Measurements from ENCODE around the gene SNX18.
"Not testable (repeated sequence)": the region's sequence is repeated elsewhere in the genome, so short reads cannot be mapped to it uniquely, and the experiment has no call there.

The SNX18 gene

DNA sequence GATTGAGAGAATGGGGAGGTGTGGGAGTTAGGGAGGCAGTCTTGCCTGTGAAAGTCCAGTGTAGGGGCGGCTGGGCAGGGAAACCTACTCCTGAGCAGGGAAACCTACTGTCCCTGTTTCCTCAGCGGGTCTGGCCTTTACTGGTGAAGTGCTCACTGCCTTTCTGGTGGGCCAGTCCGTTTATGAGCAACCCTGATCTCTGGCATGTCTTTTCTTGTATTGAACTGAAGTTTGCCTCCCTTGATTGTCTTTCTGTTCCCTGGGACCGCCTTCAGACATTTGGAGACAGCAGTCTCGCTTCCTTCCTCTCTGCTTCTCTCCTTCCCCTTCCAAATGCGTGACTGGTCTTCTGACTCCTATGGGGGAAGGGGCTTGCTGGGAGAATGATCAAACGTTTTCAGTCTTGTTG, 2.9 kb downstream of the SNX18 start:
- DNase-seq, result no peak

DNA sequence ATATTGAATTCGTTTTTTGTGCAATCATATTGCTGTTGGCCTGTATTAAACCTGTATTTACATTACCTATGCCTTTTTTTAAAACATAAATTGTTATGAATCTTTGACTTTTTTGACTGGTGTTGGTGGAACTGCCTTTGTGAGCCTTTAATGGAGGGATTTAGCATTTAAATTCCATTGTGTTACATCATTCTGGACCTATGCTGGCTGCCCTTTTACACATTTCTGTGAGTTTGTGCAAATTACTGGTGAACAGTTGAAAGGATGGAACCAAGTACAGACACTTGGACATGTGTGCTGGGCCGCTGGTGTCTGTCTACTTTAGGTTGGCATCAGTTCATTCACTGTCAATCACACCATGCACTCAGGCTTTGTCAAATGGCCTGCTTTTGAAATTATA, 3.4 kb downstream of the SNX18 start:
- no peak for DNase-seq

DNA sequence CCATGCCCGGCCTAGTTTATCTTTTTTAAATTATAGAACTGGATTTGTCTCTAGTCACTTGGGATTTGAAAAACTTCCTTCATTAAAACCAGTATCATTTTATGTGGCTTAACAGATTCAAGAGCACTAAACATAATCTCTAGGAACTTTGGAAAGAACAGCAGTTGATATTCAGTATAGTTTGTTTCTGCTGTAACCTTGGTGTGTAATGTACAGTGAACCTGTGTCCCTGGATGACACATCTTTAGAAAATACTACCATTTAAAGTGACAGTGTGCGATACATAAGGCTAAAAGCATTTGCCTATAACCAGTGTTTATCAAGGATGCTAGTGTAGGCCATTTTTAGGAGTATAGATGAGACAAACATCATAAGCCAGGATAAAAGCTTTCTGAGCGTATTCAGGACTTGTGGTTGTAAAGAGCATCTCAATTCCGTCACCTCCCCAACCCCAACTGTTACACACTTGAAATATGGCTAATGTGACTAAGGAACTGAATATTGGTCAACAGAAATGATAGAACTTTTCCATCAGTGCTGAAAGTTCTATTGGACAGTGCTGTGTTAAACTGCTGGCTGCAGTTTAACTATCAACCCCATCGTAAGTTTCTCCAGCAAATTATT, 4.4 kb downstream of the SNX18 start:
- no peak for DNase-seq

DNA sequence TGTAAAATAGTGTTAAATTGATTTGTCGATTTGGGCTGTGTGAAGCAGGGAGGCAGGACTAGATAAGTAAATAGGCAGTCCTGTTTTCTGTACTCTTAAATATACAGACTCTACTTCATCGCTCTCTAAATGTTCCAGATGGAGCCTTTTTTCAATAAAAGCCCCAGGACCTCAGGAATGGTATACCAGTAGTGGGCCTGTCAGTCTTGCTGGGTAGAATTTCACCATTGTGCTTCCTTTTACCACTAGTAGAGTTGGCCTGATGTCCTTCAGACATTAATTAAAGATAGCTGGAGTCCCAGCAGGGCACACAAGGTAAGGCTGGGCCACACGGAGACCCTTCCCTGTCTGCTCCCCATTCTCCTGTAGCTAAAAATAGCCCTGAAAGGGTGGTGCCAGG, 6.0 kb downstream of the SNX18 start:
- DNase-seq, result no peak

DNA sequence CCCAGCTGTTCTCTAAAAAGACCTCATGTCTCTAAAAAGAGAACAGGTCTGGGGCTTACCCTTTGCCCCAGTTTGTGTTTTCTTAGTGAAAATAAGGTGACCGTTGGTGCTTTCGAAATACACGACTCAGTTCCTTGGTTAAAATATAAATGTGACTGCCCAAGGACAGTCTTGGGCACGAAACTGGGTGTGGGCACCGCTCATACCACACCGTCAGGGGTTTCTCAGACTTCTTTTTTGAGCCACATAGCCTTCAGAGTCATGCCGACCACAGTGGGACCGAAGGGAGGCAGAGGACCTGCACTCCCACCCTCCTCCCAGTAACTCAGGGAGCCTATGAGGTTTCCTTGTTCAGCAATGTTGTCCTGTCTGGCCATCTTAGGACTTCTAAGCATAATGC, 6.5 kb downstream of the SNX18 start:
- no peak for DNase-seq

DNA sequence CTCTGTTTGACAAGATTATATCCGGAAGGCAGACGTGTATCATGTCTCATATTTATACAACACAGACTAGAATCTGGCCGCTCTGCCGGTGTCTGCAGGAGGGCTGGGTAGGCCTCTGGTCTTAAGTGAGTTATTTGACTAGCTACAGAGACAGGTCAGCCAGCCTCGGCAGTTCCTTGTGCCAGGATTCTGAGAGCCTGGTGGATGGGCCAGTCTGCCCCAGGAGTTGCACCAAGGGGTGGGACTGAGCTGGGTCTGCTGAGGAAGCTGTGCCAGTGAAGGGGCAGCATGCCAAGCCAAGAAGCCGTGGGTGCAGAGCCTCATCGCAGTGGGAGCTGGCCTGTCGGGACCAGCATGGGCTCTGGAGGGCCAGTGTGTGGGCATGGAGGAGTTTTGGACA, 7.1 kb downstream of the SNX18 start:
- no peak for DNase-seq

DNA sequence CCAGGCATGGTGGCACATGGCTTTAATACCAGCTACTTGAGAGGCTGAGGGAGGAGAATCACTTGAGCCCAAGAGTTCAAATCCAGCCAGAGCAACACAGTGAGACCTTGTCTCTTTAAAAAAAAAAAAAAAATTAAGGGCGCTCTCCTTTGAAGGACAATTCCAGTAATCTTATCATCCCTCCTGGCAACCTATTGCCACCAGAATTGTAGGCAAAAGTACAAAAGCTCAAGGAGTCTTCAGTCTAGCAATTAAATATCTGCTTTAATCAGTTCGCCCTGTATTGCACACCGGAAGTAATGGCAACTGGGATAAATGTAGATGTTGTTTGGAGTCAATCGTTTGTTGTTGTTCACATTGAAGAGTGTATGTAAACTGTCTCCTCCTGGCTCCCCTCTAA, 7.7 kb downstream of the SNX18 start:
- no peak for DNase-seq

DNA sequence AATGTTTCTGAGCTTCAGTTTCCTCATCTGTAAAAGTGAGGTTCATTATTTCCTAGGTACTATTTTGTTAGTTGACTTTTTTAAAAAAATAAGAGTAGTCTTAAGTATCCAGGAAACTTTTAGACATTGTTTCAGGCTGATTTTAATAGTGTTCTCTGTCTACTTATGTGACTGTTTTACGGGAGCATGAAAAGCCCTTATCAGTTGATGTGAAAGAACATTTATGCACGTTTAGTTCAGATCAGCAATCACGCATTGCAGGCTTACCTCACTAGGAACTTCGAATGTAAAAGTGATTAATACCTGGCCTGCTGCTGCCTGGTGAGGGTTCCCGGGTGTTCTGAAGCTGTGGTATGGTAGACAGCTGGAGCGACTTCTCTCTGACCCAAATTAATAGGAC, 8.1 kb downstream of the SNX18 start:
- DNase-seq, result no peak

DNA sequence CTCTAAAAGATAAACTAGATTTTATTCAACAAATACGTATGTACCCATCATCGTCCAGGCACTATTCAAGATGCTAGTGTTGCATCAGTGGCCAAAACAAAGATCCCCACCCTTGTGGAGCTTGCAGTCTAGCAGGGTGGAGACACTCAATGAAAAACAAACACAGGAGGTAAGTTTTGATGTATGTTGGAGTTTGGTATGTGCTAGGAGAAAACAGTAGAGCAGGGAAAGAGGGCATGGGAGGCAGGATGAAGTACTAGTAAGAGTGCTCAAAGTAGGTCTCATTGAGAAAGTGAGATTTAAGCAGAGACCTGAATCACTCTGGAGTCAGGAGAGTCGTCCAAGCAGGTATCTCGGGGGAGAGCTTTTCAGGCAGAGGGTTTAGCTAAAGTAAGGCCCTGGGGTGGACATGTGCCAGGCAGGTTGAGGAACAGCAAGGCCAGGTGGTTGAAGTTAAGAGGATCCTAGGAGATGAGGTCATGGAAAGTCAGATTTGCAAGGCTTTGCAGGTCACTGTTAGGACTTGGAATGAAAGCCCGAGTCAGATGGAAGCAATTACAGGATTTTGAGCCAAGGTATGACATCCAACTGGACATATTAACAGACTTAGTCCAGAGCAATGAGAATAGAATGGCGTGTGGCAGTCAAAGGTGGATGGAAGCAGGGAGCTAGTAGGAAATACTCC, 9.2 kb downstream of the SNX18 start:
- no peak for DNase-seq

DNA sequence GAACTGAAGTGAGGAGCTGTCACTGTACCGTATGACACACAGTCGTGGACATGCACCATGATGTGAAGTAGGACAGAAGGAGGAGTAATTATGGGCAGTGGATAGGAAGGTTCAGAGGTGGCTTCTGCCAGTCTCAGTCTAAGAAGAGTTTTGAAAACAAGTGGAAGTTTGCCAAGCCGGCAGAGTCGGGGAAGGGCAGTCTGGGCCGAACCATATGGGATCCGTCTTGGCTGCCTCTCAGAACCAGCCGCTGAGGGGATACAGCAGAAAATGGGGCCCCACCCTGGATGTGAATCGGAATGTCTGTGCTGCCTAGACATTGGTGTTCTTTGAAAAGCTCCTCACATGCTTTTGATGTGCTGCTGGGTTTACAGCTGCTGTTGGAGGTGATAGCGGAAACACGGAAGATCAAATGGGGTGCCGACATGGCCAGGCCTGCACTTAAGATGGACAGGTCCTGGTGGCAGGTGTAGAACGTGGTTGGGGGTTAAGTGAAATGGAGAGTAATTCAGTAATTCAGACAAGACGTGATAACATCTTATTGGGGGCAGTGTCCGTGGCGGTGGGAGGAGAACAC, 11.2 kb downstream of the SNX18 start:
- no peak for DNase-seq

DNA sequence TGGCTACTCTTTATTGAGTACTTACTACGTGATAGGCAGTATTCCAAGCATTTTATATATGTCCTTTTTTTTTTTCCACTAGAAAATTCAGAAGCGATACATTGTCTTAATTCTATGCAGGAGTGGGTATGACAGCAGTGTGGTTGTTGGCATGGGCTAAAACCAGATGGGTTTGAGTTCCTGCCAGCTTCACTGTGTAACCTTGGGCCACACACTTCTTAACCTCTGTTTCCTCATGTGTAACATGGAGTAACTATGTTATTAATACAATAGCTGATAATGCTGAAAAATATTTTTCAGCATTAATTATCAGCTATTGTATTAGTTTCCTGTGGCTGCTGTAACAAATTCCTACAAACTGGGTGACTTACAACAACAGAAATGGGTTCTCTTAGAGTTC, 12.0 kb downstream of the SNX18 start:
- no peak for DNase-seq

DNA sequence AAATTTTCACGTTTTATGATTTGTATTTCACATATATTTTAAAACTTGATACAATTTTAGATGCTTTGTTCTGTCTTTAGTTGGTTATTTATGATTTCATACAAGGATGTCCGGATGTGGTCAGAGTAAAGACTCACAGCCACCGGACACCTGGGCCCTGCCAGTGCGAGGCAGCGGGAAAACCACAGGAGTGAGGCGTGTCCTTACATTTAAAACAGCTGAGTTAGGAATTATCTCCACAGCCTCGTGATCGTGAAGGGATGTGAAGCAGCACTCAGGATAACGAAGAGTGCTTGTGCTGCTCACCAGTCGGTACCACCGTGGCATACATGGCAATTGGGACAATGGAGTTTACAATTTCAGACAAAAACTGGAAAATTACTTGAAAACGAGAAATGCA, 14.0 kb downstream of the SNX18 start:
- no peak for DNase-seq

DNA sequence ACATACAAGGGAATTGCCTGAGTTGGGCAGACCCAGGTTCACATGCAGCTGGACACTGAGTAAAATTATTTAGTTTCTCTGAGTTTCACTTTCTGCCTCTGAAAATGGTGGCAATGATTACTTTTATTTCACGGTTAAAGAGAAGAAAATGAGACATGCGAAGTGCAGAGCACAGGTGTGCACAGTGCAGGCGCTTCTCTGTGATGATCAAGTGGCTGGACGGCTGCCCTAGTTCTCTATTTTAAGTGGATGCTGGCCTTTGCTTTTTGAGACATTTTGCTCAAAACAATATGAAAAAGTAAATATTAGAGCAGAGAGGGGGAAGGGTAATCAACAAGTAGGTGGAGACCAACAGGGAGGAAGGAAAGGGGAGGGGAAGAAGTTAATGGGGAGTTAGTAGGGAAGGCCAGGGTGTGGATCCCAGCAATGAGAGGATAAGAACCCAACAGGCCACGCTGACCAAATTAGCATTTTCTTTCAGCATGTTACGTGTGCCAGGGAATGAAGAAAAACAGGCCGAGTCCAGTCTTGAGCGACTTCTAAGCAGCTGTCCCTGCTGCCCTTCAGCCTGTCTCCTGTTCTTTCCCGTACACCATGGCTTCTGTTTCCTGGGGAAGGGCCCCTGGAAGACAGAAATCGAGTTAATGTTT, 16.1 kb downstream of the SNX18 start:
- no peak for DNase-seq

DNA sequence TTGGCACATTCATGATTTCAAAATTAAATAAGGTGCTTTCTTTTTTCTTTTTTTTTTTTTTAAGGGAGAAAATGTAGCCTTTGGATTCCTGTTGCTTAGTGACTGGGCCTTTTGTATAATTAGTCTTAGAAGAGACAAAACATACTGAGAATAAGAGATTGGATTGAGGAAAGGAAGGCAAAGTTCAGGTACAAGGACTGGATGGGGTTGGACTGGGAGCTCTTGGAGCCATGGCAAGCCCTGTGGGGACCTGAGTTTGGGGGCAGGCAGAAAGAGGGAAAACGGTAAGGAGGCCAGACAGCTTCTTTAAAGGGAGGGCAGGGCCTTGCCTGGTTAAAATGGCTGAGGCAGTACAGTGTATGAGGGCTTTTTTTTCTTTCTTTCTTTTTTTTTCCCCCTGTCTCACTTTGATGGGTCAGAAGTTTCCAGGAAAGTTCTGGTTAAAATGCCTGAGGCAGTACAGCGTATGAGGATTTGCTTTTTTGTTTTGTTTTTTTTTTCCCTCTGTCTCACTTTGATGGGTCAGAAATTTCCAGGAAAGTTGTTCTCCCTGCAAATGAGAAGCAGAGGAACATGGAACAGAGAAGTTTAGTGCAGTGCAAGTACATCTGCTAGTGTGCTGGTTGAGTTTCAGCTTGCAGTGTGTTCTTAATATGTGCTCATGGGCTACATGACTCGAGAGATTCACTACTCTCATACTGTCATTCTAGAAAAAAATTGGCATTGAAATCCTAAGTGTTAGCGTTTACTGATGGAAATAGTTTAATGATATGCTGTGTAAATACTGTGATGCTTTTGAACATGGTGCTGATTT, 16.8 kb downstream of the SNX18 start:
- DNase-seq, result no peak

DNA sequence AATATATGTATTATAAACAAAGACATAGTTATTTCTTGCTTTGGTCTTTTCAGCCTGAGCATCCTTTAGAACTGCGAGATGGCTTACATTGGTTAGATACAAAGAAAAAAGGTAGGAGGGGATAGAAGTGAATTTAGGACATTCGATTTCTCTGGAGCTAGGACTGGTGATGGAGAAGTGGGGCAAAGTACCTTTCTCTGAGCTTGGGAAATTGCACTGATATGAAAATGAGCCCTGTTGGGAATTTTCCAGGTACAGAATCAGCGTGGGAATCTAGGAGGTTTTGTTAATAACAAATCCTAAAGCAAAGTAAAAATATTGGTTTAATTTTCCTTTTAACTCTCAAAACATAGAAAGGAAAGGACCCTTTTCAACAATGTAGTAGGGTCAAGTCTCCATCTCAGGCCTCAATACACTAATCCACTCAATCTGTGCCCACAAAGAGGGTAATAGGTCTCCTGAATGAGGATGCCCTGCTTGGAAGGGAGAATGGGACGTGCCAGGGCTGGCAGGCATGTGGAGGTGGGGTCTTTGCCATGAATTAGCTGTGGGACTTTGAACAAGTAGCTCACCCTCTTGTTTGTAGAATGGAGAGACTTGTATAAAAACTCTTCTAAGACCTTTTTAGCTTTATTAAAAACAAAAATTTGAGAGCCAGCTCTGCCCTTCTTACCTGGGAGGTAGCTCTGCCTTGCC, 17.7 kb downstream of the SNX18 start:
- no peak for DNase-seq

DNA sequence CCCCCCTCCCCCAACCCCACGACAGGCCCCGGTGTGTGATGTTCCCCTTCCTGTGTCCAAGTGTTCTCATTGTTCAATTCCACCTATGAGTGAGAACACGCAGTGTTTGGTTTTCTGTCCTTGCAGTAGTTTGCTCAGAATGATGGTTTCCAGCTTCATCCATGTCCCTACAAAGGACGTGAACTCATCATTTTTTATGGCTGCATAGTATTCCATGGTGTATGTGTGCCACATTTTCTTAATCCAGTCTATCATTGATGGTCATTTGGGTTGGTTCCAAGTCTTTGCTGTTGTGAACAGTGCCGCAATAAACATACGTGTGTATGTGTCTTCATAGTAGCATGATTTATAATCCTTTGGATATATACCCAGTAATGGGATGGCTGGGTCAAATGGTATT, 18.8 kb downstream of the SNX18 start:
- not testable (repeated sequence) for DNase-seq

DNA sequence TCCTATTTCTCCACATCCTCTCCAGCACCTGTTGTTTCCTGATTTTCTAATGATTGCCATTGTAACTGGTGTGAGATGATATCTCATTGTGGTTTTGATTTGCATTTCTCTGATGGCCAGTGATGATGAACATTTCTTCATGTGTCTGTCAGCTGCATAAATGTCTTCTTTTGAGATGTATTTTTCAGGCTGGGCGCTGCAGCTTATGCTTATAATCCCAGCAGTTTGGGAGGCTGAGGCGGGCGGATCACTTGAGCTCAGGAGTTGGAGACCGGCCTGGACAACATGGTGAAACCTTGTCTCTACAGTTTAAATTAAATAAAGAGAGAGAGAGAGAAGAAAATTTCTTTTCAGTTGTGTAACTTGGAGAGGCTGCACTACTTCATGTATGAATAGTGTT, 19.3 kb downstream of the SNX18 start:
- DNase-seq, result not testable (repeated sequence)

DNA sequence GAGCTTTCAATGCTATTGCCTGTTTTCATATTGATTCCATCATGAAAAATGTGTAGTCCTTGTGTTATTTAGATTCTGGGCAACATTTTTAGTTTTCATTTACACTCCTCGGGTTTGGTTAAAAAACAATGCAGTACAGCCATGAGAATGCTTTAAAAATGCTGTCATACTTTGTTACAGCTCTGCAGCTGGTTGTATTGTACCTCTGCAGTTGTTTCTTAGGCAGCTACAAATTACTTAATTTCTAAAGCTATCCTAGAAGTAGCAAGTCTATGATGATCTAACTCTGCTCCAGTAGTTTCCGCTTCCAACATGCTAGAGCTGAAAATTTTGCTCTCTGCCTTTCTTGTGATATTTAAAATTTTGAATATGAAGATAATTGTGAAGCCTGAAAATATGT, 20.2 kb downstream of the SNX18 start:
- DNase-seq, result no peak

DNA sequence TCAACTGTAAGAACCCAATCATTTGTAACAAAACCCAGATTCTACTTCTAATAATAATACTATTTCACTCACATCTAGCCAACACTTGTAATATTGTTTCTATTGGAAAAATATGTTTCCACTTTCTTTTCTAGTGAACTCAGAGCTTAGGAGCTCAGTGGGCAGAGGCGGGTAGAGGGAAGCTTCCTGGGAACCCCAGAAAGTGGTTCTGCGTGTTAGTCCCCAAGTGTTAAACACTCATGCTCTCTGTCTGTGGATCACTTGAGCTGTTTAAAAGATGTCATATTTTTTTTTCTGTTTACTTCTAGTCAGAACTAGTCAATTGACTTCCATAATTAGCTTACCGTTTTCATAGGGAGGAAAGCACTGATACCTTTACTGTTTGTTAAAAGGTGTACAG, 20.6 kb downstream of the SNX18 start:
- no peak for DNase-seq

DNA sequence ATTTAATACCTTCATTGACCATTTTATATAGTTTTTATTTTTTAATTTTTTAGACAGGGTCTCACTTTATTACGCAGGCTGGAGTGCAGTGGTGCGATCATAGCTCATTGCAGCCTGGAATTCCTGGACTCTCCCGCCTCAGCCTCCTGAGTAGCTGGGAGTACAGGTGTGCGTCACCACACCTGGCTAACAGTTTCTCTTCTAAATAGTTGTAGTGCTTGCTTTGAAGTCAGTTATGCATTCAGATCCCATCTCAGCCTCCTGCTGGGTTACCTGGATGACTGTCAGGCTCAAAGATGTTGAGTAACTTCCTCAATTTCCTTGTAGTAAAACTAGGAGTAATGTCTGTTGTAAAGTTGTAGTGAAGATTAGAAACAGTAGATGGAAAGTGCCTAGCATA, 21.4 kb downstream of the SNX18 start:
- DNase-seq, result no peak

DNA sequence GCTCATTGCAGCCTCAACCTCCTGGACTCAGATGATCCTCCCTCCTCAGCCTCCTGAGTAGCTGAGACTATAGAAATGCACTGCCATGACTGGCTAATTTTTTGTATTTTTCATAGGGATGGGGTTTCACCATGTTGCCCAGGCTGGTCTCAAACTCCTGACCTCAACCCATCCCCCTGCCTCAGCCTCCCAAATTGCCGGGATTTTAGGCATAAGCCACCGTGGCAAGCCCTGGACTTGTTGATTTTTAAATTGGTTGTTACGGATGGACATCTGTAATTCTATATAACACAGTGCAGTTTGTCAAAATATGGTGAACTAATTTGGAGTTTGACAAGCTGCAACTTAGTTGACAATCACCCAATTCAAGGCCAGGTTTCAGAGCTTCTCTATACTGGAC, 22.7 kb downstream of the SNX18 start:
- no peak for DNase-seq
